Stimulated activated memory B cell treated with anti-CD40 and anti-IgM and Interleukin-4, amounts not matched to agents 10 μg/mL and 1 μg/mL and 100 μg/mL, for 72 hours (primary cell): Measurements from ENCODE around the gene GON4L.

Source experiments
- ATAC-seq: fragments of 150-1000 bp; cut with Tn5 transposase; 2 replicates; pipeline ENCODE4 v1.10.0; 2021
- H3K27ac Mint-ChIP-seq: one replicate; pipeline ENCODE4 v1.8.0; 2022; ENCODE audit warnings: mild to moderate bottlenecking, mixed read lengths
- H3K27me3 Mint-ChIP-seq: one replicate; pipeline ENCODE4 v1.8.0; 2022; ENCODE audit warnings: mixed read lengths
- H3K36me3 Mint-ChIP-seq: one replicate; pipeline ENCODE4 v1.8.0; 2022; ENCODE audit warnings: mixed read lengths
- H3K4me1 Mint-ChIP-seq: one replicate; pipeline ENCODE4 v1.8.0; 2022; ENCODE audit warnings: mixed read lengths
- H3K4me3 Mint-ChIP-seq: one replicate; pipeline ENCODE4 v1.8.0; 2022; ENCODE audit warnings: mild to moderate bottlenecking, moderate library complexity, mixed read lengths
- H3K9me3 Mint-ChIP-seq: one replicate; pipeline ENCODE4 v1.8.0; 2022; ENCODE audit warnings: mixed read lengths

Gene GON4L

GRCh38 chr1:155884031-155884960 lies 27.3 kb upstream of the GON4L start:
- H3K4me1 Mint-ChIP-seq = peaks cover 6% of the 10 kb centered on the region
- no peak for ATAC-seq

DNA sequence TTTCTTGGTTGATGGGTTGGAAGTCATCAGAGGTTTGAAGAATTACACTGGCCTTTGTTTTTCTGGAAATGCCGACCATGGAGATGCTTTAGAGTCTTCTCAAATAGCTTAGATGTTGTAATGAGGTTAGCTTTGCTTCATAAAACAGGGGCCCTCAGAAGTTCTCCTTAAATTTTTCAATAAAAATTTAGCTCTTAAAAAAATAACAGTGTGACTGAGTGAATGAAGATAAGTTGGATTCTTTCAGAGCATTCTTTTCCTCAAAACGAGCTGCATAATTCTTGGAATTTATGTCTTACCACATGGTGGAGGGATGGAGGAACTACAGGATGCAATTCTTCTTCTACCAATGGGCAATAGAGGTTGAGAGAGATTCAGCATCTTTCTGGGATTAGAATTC lies 25.8 kb upstream of the GON4L start:
- no peak for ATAC-seq
- Mint-ChIP-seq H3K4me3 (no peak overlapping the region), H3K9me3 (no peaks in the 10 kb centered on the region), H3K27me3 (no peaks in the 10 kb centered on the region), H3K27ac (peak overlapping the region; percentile 36), H3K36me3 (no peaks in the 10 kb centered on the region), H3K4me1 (peaks cover 6% of the 10 kb centered on the region)

More at GRCh38 chr1:155884031-155884960, 27.3 kb upstream of the GON4L start:
- Mint-ChIP-seq H3K36me3 (no peaks in the 10 kb centered on the region), H3K27me3 (no peaks in the 10 kb centered on the region), H3K9me3 (no peaks in the 10 kb centered on the region), H3K4me3 (no peak overlapping the region), H3K27ac (no peak overlapping the region)

DNA sequence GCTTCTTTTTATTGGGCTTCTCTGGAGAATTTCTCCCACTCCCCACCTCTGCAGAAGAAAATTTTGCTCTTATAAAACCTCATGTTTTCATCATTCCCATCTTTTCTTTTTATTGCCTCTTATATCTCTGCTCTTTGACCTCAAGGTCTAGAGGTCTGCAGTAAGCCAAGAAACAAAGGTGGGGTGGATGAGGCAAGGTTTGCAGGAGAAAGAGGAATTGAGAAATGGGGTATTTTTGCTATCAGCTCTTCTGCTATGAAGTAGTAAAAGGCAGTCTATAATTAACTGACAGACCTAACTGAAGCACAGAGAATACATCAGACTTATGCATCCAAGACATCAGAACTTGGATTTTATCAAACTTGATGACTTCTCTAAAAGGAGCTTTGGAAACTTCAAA lies 25.2 kb upstream of the GON4L start:
- Mint-ChIP-seq H3K4me1 (peaks cover 6% of the 10 kb centered on the region), H3K4me3 (no peak overlapping the region), H3K27me3 (no peaks in the 10 kb centered on the region), H3K27ac (peak overlapping the region; percentile 36), H3K36me3 (no peaks in the 10 kb centered on the region), H3K9me3 (no peaks in the 10 kb centered on the region)
- peak; percentile 77 for ATAC-seq

DNA sequence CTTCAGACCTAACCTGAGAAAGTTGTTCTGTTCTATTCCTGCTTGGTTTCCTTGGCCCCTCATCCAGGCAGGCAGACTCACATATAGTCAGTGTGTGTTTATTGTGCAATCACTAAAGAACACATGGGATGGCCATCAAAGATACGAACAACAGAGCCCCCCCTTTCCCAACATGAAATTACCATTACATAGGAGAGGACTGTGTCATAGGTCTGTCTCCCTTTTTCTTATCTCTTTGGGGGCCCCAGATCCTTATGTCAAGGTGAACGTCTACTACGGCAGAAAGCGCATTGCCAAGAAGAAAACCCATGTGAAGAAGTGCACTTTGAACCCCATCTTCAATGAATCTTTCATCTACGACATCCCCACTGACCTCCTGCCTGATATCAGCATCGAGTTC lies 23.9 kb upstream of the GON4L start:
- Mint-ChIP-seq H3K27me3 (no peaks in the 10 kb centered on the region), H3K4me3 (no peak overlapping the region), H3K9me3 (no peaks in the 10 kb centered on the region), H3K4me1 (peaks cover 6% of the 10 kb centered on the region), H3K27ac (no peak overlapping the region), H3K36me3 (no peaks in the 10 kb centered on the region)
- ATAC-seq = no peak

GRCh38 chr1:155880251-155880650 lies 23.2 kb upstream of the GON4L start:
- H3K9me3 Mint-ChIP-seq = no peaks in the 10 kb centered on the region
- H3K27me3 Mint-ChIP-seq = no peaks in the 10 kb centered on the region
- no peak for ATAC-seq

DNA sequence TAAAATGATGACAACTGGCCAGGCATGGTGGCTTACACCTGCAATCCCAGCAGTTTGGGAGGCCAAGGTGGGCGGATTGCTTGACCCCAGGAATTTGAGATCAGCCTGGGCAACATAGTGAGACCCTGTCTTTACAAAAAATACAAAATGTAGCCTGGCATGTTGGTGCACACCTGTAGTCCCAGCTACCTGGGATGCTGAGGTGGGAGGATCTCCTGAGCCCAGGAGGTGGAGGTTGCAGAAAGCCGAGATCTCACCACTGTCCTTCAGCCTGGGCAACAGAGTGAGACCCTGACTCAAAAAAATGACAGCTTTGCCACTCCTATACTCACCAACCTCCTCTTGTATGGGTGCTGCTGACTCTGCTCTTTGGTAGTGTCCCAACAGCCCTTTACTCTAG lies 20.9 kb upstream of the GON4L start:
- no peaks in the 10 kb centered on the region for H3K9me3 Mint-ChIP-seq
- peaks cover 6% of the 10 kb centered on the region for H3K4me1 Mint-ChIP-seq
- no peak for ATAC-seq

More at GRCh38 chr1:155880251-155880650, 23.2 kb upstream of the GON4L start:
- H3K36me3 Mint-ChIP-seq = no peaks in the 10 kb centered on the region
- H3K4me3 Mint-ChIP-seq = no peak overlapping the region
- H3K4me1 Mint-ChIP-seq = peaks cover 6% of the 10 kb centered on the region
- H3K27ac Mint-ChIP-seq = no peak overlapping the region

DNA sequence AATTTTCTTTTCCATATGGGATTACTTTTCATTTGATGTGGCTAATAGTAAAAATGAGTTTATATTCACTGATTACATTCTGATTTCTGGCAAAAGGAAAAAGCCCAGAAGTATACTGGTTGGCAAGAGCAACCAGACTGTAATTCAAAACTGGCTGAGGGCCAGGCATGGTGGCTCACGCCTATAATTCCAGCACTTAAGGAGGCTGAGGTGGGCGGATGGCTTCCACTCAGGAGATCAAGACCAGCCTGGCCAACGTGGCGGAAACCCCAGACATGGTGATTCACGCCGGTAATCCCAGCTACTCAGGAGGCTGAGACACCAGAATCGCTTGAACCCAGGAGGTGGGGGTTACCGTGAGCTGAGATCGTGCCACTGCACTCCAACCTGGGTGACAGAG lies 16.8 kb upstream of the GON4L start:
- no peak overlapping the region for H3K27ac Mint-ChIP-seq
- H3K36me3 Mint-ChIP-seq = no peaks in the 10 kb centered on the region
- no peaks in the 10 kb centered on the region for H3K4me1 Mint-ChIP-seq
- H3K27me3 Mint-ChIP-seq = no peaks in the 10 kb centered on the region
- no peaks in the 10 kb centered on the region for H3K9me3 Mint-ChIP-seq
- no peak for ATAC-seq
- no peak overlapping the region for H3K4me3 Mint-ChIP-seq

More for the DNA sequence above, 20.9 kb upstream of the GON4L start:
- Mint-ChIP-seq H3K27me3 (no peaks in the 10 kb centered on the region), H3K4me3 (no peak overlapping the region), H3K36me3 (no peaks in the 10 kb centered on the region), H3K27ac (no peak overlapping the region)

GRCh38 chr1:155872527-155872926 lies 15.5 kb upstream of the GON4L start:
- H3K4me1 Mint-ChIP-seq = no peaks in the 10 kb centered on the region
- no peaks in the 10 kb centered on the region for H3K9me3 Mint-ChIP-seq
- no peak for ATAC-seq
- no peaks in the 10 kb centered on the region for H3K36me3 Mint-ChIP-seq
- H3K4me3 Mint-ChIP-seq = no peak overlapping the region
- no peak overlapping the region for H3K27ac Mint-ChIP-seq
- H3K27me3 Mint-ChIP-seq = no peaks in the 10 kb centered on the region

DNA sequence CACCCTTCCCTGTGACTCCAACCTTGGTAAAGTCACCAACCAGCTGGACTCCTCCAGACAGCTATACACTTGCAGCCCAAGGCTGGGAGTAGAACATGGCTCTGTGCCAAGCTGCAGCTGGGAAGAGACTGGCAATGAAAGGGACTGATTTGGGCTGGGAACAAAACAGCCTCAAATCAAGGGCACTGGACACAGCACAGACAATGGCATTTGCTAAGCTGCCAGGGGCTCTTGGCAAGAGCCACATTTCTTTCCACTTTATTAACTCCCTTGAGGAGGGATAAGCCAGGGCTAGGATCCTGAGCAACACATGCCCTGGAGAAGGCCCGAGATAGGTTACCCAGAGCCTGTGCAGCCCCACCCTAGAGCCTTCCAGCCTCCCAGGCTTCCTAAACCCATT lies 14.4 kb upstream of the GON4L start:
- Mint-ChIP-seq H3K36me3 (no peaks in the 10 kb centered on the region), H3K4me3 (no peak overlapping the region), H3K9me3 (no peaks in the 10 kb centered on the region), H3K27ac (no peak overlapping the region), H3K4me1 (no peaks in the 10 kb centered on the region), H3K27me3 (no peaks in the 10 kb centered on the region)
- ATAC-seq = no peak

- Mint-ChIP-seq H3K9me3 (no peaks in the 10 kb centered on the region), H3K27ac (no peak overlapping the region), H3K36me3 (no peaks in the 10 kb centered on the region), H3K4me1 (no peaks in the 10 kb centered on the region), H3K4me3 (no peak overlapping the region), H3K27me3 (peaks cover 2% of the 10 kb centered on the region)
- no peak for ATAC-seq
Observed at GRCh38 chr1:155867766-155868165, 10.8 kb upstream of the GON4L start.

DNA sequence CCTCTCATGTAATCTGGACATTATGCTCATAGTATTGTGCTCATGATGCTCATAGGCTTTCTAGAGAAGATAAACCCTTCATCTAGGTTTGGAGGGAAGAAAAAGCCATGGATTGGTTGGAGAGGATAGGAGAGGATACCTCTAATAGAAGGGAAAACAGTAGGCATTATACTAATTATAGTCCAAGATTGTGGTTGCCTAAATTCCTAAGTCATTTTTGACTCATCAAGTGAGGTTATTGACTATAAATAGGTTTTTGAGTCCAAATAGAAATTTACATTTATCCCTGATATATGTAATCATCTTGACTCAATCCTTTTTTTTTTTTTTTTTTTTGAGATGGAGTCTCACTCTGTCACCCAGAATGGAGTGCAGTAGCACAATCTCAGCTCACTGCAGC lies 7.4 kb upstream of the GON4L start:
- Mint-ChIP-seq H3K27me3 (peaks cover 21% of the 10 kb centered on the region), H3K9me3 (no peaks in the 10 kb centered on the region), H3K4me3 (no peak overlapping the region), H3K36me3 (no peaks in the 10 kb centered on the region), H3K27ac (no peak overlapping the region), H3K4me1 (peaks cover 8% of the 10 kb centered on the region)
- no peak for ATAC-seq

DNA sequence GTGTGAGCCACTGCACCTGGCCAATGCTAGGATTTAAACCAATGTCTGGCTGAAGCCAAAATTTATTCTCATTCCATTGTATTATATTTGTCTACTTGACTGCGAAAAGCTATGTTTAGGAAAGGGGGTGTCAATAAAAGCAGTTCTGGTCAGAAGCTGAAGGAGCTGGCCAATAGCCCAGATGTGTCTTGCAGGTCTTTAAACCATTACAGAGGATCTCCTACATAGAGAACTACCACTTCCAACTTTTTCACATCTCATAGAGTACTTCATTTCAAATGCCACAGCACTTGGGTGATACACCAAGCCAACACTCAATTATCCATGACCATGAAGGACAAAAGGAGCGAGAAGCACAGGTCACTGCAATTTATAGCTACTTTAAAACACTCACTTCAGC lies 4.9 kb upstream of the GON4L start:
- Mint-ChIP-seq H3K9me3 (no peaks in the 10 kb centered on the region), H3K4me3 (no peak overlapping the region), H3K27me3 (peaks cover 21% of the 10 kb centered on the region), H3K36me3 (no peaks in the 10 kb centered on the region), H3K27ac (no peak overlapping the region), H3K4me1 (peaks cover 28% of the 10 kb centered on the region)
- no peak for ATAC-seq

DNA sequence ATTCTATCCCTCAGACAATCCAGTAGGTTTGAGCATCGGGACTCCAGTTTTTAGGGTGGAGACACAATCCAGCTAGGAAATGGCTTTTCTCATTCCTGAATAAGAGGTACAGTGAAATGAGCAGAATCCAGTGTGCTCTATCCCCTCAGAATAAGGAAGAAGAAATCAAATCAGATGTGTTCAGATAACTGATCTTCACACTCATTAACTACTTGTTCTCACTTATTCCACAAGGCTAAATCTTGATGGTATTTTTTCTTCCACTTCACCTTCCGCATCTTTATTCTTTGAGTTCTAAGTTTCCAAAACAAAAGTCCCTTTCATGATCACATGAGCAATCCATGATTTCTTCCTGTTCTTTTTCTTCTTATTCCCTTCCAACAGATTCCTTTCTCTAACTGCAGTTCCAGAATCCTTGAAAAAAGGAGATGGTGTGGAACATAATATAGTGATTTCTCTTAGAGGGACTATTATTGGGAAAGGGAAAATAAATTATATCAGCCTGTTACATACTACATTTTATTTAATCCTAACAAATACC lies 4.0 kb upstream of the GON4L start:
- Mint-ChIP-seq H3K27ac (no peak overlapping the region), H3K4me3 (no peak overlapping the region), H3K4me1 (peaks cover 37% of the 10 kb centered on the region), H3K36me3 (no peaks in the 10 kb centered on the region), H3K27me3 (peaks cover 21% of the 10 kb centered on the region), H3K9me3 (no peaks in the 10 kb centered on the region)
- ATAC-seq = no peak

DNA sequence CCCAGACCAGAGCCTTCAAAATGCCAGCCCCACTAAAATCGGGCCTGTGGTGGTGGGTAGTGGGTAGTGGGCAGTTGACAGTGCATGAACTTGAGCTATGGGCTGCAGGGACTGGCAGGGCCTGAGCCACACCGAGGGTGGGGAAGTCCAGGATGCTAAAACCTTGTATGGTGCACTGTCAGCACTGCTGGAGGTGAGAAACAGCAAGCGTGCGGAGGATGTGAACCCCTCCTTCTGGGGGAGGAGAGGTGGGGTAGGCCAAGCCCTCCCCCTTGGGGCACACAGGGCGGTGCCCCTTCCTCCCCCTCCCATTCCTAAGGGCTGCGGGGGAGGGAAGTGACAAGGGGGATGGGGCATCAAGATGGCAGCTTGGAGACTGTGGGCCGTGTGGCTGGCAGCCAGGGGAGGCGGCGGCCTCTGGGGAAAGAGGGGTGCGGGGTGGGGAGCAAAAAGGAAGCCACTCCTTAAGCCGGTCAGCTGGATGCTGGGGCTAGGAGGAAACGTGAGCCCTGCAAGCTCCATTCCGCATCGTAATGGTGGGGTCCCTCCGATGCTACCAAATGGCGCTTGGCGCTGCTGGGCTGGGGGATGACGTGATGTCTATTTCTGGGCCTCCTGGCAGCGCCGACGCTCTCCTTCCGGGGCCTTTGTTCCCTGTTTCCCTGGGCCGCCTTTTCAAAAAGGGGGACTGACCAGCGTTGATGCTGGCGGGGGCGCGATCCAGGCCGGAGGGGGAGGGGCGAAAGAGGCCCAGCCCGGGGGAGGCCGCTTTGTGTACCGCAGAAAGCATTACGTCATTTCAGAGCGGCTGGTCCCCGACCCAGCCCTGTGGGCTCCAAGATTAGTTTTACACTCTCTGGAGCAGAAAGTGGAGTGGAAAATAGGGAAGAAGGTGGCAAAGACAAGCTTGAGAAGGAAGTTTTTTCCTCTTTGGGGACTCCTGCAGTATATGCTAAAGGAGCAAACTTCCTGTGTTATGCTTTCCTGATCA lies 3.2 kb upstream of the GON4L start:
- Mint-ChIP-seq H3K4me3 (peak overlapping the region; percentile 86), H3K27ac (peak overlapping the region; percentile 95)
- ATAC-seq = peak; percentile 47

GRCh38 chr1:155859234-155859829 lies 2.3 kb upstream of the GON4L start, which contains the start of gene SYT11:
TSS of gene SYT11 (plus strand) at chr1:155859567. CDS start at chr1:155859762, 195 bp downstream.
- peak within 1 kb of the TSS; percentile 86 for H3K4me3 Mint-ChIP-seq
- peak; percentile 94 for ATAC-seq
- peak within 1 kb of the TSS; percentile 95 for H3K27ac Mint-ChIP-seq
- H3K36me3 Mint-ChIP-seq = peaks cover 9% of the 10 kb centered on the region
- peaks cover 21% of the 10 kb centered on the region for H3K27me3 Mint-ChIP-seq
- H3K9me3 Mint-ChIP-seq = no peaks in the 10 kb centered on the region
- peaks cover 44% of the 10 kb centered on the region for H3K4me1 Mint-ChIP-seq

More for the DNA sequence above, 3.2 kb upstream of the GON4L start:
- Mint-ChIP-seq H3K4me1 (peaks cover 42% of the 10 kb centered on the region), H3K36me3 (peaks cover 2% of the 10 kb centered on the region), H3K27me3 (peaks cover 21% of the 10 kb centered on the region), H3K9me3 (no peaks in the 10 kb centered on the region)
